DND-41 (cell line): ENCODE measurements around the gene RASSF10.
"Not testable (repeated sequence)": the region's sequence is repeated elsewhere in the genome, so short reads cannot be mapped to it uniquely, and the experiment has no call there.

Experiments used
- ATAC-seq: fragments of 200-7000 bp; cut with Tn5 transposase; 3 replicates; pipeline ENCODE4 v1.9.1; 2021; ENCODE audit warnings: low read depth; ENCODE audit not compliant: insufficient read depth
- DNase-seq: peaks from one replicate; pipeline ENCODE4 v3.0.0-alpha.2; 2020
- H2AFZ ChIP-seq: 2 replicates; pipeline ENCODE4 v1.6.0; 2012; ENCODE audit warnings: low read depth, low read length
- H3K27ac ChIP-seq: 2 replicates; pipeline ENCODE4 v1.5.1; 2012; ENCODE audit warnings: low read length, inconsistent platforms
- H3K27me3 ChIP-seq: fragments of 200-600 bp; sonication (generic); 2 replicates; pipeline ENCODE4 v1.6.0; 2012; ENCODE audit warnings: low read length, mild to moderate bottlenecking, inconsistent platforms; ENCODE audit not compliant: insufficient read depth, poor library complexity
- H3K36me3 ChIP-seq: 2 replicates; pipeline ENCODE4 v1.5.1; 2012; ENCODE audit warnings: low read length, inconsistent platforms; ENCODE audit not compliant: insufficient read depth
- H3K4me1 ChIP-seq: 2 replicates; pipeline ENCODE4 v1.5.1; 2012; ENCODE audit warnings: mild to moderate bottlenecking, low read length; ENCODE audit not compliant: insufficient read depth
- H3K4me2 ChIP-seq: 2 replicates; pipeline ENCODE4 v1.6.0; 2012; ENCODE audit warnings: mild to moderate bottlenecking, moderate library complexity, low read length, inconsistent platforms; ENCODE audit not compliant: insufficient read depth
- H3K4me3 ChIP-seq, 2 experiments: fragments of 200-600 bp in 1 of 2; shearing (Covaris generic) in 1 of 2; 2 replicates each; pipeline ENCODE4 v1.5.1; 2012 to 2016; ENCODE audit warnings: inconsistent platforms in 2 of 2, low read length in 2 of 2, mild to moderate bottlenecking in 2 of 2, low read depth in 1 of 2, moderate library complexity in 1 of 2
- H3K79me2 ChIP-seq: 2 replicates; pipeline ENCODE4 v1.6.0; 2012; ENCODE audit warnings: low read length, inconsistent platforms; ENCODE audit not compliant: insufficient read depth
- H3K9ac ChIP-seq: 2 replicates; pipeline ENCODE4 v1.6.0; 2012; ENCODE audit warnings: low read depth, mild to moderate bottlenecking, inconsistent platforms, low read length, moderate library complexity
- H3K9me3 ChIP-seq: 2 replicates; pipeline ENCODE4 v1.5.1; 2012; ENCODE audit warnings: low read length, moderate library complexity, mild to moderate bottlenecking, inconsistent platforms; ENCODE audit not compliant: insufficient read depth, severe bottlenecking
- H4K20me1 ChIP-seq: 2 replicates; pipeline ENCODE4 v1.6.0; 2012; ENCODE audit warnings: low read length; ENCODE audit not compliant: insufficient read depth
- CTCF ChIP-seq: IDR thresholded peaks from 2 replicates; pipeline ENCODE4 v1.5.1; 2012; ENCODE audit warnings: borderline replicate concordance, low read length, moderate library complexity, mild to moderate bottlenecking; ENCODE audit not compliant: poor library complexity, severe bottlenecking; ENCODE audit errors: extremely low read depth
- EZH2 ChIP-seq: IDR thresholded peaks from 3 replicates; pipeline ENCODE4 v1.6.1; 2012; ENCODE audit warnings: borderline replicate concordance, low read depth, mild to moderate bottlenecking, moderate library complexity, low read length, inconsistent platforms; ENCODE audit not compliant: severe bottlenecking

The RASSF10 gene

GRCh38 chr11:13043912-13044628, 35.0 kb downstream of the RASSF10 start:
- Histone ChIP-seq H4K20me1 (no peaks in the 10 kb centered on the region), H3K79me2 (no peaks in the 10 kb centered on the region), H2AFZ (no peak overlapping the region), H3K36me3 (no peaks in the 10 kb centered on the region), H3K27me3 (peaks cover 21% of the 10 kb centered on the region), H3K27ac (no peak overlapping the region), H3K9ac (no peak overlapping the region), H3K4me3 (no peak overlapping the region), H3K4me2 (no peak overlapping the region), H3K4me1 (no peaks in the 10 kb centered on the region), H3K9me3 (no peaks in the 10 kb centered on the region)
- ATAC-seq (no peak), DNase-seq (no peak)
- TF ChIP-seq CTCF (no peak), EZH2 (no peak)

GRCh38 chr11:13045089-13045488, 36.0 kb downstream of the RASSF10 start:
- H3K36me3 ChIP-seq, DNase-seq, H3K79me2 ChIP-seq: not testable (repeated sequence)

GRCh38 chr11:13045734-13046133, 36.6 kb downstream of the RASSF10 start:
- DNase-seq (no peak), ATAC-seq (no peak)
- no peak overlapping the region for H3K27ac ChIP-seq
- H3K9ac ChIP-seq: no peak overlapping the region
- no peaks in the 10 kb centered on the region for H3K36me3 ChIP-seq
- no peaks in the 10 kb centered on the region for H4K20me1 ChIP-seq
- H3K4me3 ChIP-seq: no peak overlapping the region
- no peak overlapping the region for H2AFZ ChIP-seq
- peaks cover 18% of the 10 kb centered on the region for H3K27me3 ChIP-seq
- H3K9me3 ChIP-seq: no peaks in the 10 kb centered on the region
- H3K4me1 ChIP-seq: no peaks in the 10 kb centered on the region
- no peaks in the 10 kb centered on the region for H3K79me2 ChIP-seq
- no peak for TF ChIP-seq CTCF
- no peak for TF ChIP-seq EZH2
- no peak overlapping the region for H3K4me2 ChIP-seq

More at GRCh38 chr11:13045089-13045488, 36.0 kb downstream of the RASSF10 start:
- not testable (repeated sequence) for H3K4me2 ChIP-seq, H3K4me1 ChIP-seq, H3K4me3 ChIP-seq, H3K9me3 ChIP-seq, H3K27ac ChIP-seq, H3K9ac ChIP-seq, H4K20me1 ChIP-seq, H2AFZ ChIP-seq, ATAC-seq
- peaks cover 18% of the 10 kb centered on the region for H3K27me3 ChIP-seq

GRCh38 chr11:13046637-13047570, 37.8 kb downstream of the RASSF10 start:
- Histone ChIP-seq H4K20me1 (no peaks in the 10 kb centered on the region), H3K27me3 (peaks cover 16% of the 10 kb centered on the region), H3K4me2 (no peak overlapping the region), H2AFZ (no peak overlapping the region), H3K27ac (no peak overlapping the region), H3K9me3 (no peaks in the 10 kb centered on the region), H3K9ac (no peak overlapping the region), H3K79me2 (no peaks in the 10 kb centered on the region), H3K4me3 (no peak overlapping the region), H3K36me3 (no peaks in the 10 kb centered on the region), H3K4me1 (no peaks in the 10 kb centered on the region)
- TF ChIP-seq CTCF (no peak), EZH2 (no peak)
- no peak for DNase-seq
- no peak for ATAC-seq
